ENCODE measurements around the gene IZUMO2. TPM values are rescaled to one million over a fixed set of nuclear protein-coding genes. Genes with fewer than 3 reads are reported as not detected.

Gene IZUMO2
- total and polyA plus RNA-seq, 9 of the 15 experiments (the other 6 are each of a cell fraction or from before 2014, with no cell fraction given): not detected

DNA sequence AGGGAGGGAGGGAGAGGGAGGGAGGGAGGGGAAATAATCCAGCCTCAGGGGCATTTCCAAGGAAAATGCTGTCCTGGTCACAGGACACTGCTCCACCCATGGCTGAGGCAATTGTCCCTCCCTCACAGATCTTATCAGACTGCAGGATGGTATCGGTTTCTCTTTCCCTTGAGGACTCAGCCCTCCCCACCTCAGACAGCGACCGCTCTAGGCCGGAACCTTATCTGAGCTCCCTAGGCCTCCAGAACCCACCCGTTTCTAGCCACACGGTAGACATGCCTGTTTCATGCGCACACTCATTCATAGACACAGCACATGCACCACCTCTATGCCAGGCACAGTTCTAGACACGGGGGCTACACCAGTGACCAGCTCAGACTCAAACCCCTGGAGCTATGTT, 10.0 kb upstream of the IZUMO2 start (continued):
- TF ChIP-seq, protein P1, sequence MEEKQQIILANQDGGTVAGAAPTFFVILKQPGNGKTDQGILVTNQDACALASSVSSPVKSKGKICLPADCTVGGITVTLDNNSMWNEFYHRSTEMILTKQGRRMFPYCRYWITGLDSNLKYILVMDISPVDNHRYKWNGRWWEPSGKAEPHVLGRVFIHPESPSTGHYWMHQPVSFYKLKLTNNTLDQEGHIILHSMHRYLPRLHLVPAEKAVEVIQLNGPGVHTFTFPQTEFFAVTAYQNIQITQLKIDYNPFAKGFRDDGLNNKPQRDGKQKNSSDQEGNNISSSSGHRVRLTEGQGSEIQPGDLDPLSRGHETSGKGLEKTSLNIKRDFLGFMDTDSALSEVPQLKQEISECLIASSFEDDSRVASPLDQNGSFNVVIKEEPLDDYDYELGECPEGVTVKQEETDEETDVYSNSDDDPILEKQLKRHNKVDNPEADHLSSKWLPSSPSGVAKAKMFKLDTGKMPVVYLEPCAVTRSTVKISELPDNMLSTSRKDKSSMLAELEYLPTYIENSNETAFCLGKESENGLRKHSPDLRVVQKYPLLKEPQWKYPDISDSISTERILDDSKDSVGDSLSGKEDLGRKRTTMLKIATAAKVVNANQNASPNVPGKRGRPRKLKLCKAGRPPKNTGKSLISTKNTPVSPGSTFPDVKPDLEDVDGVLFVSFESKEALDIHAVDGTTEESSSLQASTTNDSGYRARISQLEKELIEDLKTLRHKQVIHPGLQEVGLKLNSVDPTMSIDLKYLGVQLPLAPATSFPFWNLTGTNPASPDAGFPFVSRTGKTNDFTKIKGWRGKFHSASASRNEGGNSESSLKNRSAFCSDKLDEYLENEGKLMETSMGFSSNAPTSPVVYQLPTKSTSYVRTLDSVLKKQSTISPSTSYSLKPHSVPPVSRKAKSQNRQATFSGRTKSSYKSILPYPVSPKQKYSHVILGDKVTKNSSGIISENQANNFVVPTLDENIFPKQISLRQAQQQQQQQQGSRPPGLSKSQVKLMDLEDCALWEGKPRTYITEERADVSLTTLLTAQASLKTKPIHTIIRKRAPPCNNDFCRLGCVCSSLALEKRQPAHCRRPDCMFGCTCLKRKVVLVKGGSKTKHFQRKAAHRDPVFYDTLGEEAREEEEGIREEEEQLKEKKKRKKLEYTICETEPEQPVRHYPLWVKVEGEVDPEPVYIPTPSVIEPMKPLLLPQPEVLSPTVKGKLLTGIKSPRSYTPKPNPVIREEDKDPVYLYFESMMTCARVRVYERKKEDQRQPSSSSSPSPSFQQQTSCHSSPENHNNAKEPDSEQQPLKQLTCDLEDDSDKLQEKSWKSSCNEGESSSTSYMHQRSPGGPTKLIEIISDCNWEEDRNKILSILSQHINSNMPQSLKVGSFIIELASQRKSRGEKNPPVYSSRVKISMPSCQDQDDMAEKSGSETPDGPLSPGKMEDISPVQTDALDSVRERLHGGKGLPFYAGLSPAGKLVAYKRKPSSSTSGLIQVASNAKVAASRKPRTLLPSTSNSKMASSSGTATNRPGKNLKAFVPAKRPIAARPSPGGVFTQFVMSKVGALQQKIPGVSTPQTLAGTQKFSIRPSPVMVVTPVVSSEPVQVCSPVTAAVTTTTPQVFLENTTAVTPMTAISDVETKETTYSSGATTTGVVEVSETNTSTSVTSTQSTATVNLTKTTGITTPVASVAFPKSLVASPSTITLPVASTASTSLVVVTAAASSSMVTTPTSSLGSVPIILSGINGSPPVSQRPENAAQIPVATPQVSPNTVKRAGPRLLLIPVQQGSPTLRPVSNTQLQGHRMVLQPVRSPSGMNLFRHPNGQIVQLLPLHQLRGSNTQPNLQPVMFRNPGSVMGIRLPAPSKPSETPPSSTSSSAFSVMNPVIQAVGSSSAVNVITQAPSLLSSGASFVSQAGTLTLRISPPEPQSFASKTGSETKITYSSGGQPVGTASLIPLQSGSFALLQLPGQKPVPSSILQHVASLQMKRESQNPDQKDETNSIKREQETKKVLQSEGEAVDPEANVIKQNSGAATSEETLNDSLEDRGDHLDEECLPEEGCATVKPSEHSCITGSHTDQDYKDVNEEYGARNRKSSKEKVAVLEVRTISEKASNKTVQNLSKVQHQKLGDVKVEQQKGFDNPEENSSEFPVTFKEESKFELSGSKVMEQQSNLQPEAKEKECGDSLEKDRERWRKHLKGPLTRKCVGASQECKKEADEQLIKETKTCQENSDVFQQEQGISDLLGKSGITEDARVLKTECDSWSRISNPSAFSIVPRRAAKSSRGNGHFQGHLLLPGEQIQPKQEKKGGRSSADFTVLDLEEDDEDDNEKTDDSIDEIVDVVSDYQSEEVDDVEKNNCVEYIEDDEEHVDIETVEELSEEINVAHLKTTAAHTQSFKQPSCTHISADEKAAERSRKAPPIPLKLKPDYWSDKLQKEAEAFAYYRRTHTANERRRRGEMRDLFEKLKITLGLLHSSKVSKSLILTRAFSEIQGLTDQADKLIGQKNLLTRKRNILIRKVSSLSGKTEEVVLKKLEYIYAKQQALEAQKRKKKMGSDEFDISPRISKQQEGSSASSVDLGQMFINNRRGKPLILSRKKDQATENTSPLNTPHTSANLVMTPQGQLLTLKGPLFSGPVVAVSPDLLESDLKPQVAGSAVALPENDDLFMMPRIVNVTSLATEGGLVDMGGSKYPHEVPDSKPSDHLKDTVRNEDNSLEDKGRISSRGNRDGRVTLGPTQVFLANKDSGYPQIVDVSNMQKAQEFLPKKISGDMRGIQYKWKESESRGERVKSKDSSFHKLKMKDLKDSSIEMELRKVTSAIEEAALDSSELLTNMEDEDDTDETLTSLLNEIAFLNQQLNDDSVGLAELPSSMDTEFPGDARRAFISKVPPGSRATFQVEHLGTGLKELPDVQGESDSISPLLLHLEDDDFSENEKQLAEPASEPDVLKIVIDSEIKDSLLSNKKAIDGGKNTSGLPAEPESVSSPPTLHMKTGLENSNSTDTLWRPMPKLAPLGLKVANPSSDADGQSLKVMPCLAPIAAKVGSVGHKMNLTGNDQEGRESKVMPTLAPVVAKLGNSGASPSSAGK (IDR thresholded peaks at IDR 0.05): peak; percentile 52
- TF ChIP-seq L3MBTL2 (IDR thresholded peaks at IDR 0.05): peak; percentile 49; the same call in 1 of the 2 replicates
- peak; percentile 47 to 56 for TF ChIP-seq NRF1 (conservative IDR thresholded peaks at IDR 0.05 in 1 of 2, IDR thresholded peaks at IDR 0.05 in 1 of 2)
- peak; percentile 20; the same call in 1 of the 2 replicates for TF ChIP-seq SMARCA4 (IDR thresholded peaks at IDR 0.05)
- TF ChIP-seq, protein P2, sequence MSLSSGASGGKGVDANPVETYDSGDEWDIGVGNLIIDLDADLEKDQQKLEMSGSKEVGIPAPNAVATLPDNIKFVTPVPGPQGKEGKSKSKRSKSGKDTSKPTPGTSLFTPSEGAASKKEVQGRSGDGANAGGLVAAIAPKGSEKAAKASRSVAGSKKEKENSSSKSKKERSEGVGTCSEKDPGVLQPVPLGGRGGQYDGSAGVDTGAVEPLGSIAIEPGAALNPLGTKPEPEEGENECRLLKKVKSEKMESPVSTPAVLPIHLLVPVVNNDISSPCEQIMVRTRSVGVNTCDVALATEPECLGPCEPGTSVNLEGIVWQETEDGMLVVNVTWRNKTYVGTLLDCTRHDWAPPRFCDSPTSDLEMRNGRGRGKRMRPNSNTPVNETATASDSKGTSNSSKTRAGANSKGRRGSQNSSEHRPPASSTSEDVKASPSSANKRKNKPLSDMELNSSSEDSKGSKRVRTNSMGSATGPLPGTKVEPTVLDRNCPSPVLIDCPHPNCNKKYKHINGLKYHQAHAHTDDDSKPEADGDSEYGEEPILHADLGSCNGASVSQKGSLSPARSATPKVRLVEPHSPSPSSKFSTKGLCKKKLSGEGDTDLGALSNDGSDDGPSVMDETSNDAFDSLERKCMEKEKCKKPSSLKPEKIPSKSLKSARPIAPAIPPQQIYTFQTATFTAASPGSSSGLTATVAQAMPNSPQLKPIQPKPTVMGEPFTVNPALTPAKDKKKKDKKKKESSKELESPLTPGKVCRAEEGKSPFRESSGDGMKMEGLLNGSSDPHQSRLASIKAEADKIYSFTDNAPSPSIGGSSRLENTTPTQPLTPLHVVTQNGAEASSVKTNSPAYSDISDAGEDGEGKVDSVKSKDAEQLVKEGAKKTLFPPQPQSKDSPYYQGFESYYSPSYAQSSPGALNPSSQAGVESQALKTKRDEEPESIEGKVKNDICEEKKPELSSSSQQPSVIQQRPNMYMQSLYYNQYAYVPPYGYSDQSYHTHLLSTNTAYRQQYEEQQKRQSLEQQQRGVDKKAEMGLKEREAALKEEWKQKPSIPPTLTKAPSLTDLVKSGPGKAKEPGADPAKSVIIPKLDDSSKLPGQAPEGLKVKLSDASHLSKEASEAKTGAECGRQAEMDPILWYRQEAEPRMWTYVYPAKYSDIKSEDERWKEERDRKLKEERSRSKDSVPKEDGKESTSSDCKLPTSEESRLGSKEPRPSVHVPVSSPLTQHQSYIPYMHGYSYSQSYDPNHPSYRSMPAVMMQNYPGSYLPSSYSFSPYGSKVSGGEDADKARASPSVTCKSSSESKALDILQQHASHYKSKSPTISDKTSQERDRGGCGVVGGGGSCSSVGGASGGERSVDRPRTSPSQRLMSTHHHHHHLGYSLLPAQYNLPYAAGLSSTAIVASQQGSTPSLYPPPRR (CRISPR knock-in tag; IDR thresholded peaks at IDR 0.05; ENCODE audit: borderline replicate concordance): no peak
- TF ChIP-seq ATF7 (IDR thresholded peaks at IDR 0.05): no peak
- TF ChIP-seq, protein P3, sequence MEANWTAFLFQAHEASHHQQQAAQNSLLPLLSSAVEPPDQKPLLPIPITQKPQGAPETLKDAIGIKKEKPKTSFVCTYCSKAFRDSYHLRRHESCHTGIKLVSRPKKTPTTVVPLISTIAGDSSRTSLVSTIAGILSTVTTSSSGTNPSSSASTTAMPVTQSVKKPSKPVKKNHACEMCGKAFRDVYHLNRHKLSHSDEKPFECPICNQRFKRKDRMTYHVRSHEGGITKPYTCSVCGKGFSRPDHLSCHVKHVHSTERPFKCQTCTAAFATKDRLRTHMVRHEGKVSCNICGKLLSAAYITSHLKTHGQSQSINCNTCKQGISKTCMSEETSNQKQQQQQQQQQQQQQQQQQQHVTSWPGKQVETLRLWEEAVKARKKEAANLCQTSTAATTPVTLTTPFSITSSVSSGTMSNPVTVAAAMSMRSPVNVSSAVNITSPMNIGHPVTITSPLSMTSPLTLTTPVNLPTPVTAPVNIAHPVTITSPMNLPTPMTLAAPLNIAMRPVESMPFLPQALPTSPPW (CRISPR knock-in tag; IDR thresholded peaks at IDR 0.05): peak; percentile 54; the same call in 1 of the 2 replicates
- TF ChIP-seq ETV1 (tag; conservative IDR thresholded peaks at IDR 0.05; ENCODE audit: low read depth): 0 out of 2 replicates have a peak, but pooled peaks have one; percentile 32
- TF ChIP-seq SMARCE1 (IDR thresholded peaks at IDR 0.05): peak; percentile 58; the same call in 1 of the 2 replicates
- TF ChIP-seq CBX8 (IDR thresholded peaks at IDR 0.05; ENCODE audit: borderline replicate concordance, extremely low read depth, low read depth, low read length, poor library complexity, severe bottlenecking): no peak
